GM12891 (cell line): ENCODE data around the gene KLHL25.
"Not testable (repeated sequence)": the region's sequence is repeated elsewhere in the genome, so short reads cannot be mapped to it uniquely, and the experiment has no call there.

Experiments used
- DNase-seq: peaks from one replicate; pipeline ENCODE4 v3.0.0; 2011; ENCODE audit warnings: low spot score; ENCODE audit not compliant: insufficient read length
- FAIRE-seq: peaks from 2 replicates; lab custom pipeline; 2011; peaks lifted over from hg19 to GRCh38; lab: Jason Lieb, UNC
- PAX5 ChIP-seq: IDR thresholded peaks from 2 replicates; pipeline ENCODE4 v1.6.1; 2011; ENCODE audit warnings: low read length, moderate library complexity, mild to moderate bottlenecking; ENCODE audit not compliant: insufficient read depth, severe bottlenecking
- POLR2A ChIP-seq: IDR thresholded peaks from 2 replicates; pipeline ENCODE4 v1.6.1; 2011; ENCODE audit warnings: low read depth, low read length, control low read depth
- POLR2AphosphoS5 ChIP-seq: IDR thresholded peaks from 2 replicates; pipeline ENCODE4 v1.6.1; 2011; ENCODE audit warnings: low read depth, low read length, control low read depth
- POU2F2 ChIP-seq: IDR thresholded peaks from 2 replicates; pipeline ENCODE4 v1.6.1; 2011; ENCODE audit warnings: low read depth, mild to moderate bottlenecking, control low read depth, low read length, moderate library complexity
- SPI1 ChIP-seq: IDR thresholded peaks from 2 replicates; pipeline ENCODE4 v1.6.1; 2011; ENCODE audit warnings: low read depth, low read length, control low read depth
- TAF1 ChIP-seq: IDR thresholded peaks from 2 replicates; pipeline ENCODE4 v1.6.1; 2011; ENCODE audit warnings: low read depth, low read length, control low read depth

Gene KLHL25

DNA sequence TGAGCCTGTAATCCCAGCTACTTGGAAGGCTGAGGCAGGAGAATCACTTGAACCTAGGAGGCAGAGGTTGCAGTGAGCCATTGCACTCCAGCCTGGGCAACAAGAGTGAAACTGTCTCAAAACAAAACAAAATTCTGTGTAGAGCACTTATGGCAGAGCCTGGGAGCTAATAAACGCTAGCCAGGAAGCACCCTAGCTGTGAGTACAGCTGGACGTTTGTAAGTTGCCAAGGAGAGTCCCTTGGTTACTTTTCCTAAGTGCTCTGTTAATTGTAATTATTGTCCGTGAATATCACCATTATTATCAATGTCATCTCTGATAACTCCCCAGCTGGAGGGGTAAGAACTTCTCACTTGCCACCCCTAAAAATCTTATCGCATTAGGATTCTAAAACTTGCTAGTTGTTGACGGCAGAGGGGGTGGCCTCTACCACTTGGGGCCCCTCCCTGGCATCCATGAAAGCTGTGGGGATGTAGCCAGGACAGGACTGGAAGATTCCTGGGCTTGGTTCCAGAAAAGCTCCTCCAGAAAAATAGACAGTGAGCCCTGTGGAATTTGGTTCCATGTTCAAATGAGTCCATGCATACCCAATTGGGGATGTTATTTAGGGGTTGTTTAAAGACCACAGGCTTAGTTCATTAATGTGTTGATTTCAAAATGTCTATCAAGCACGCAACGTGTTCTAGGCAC is 9.9 kb upstream of the KLHL25 start:
- no peak for DNase-seq
- FAIRE-seq, result no peak
- TF ChIP-seq POU2F2, result no peak
- TF ChIP-seq PAX5, result no peak
- TF ChIP-seq SPI1, result no peak
- no peak for TF ChIP-seq TAF1
- no peak for TF ChIP-seq POLR2A
- TF ChIP-seq POLR2AphosphoS5, result no peak

DNA sequence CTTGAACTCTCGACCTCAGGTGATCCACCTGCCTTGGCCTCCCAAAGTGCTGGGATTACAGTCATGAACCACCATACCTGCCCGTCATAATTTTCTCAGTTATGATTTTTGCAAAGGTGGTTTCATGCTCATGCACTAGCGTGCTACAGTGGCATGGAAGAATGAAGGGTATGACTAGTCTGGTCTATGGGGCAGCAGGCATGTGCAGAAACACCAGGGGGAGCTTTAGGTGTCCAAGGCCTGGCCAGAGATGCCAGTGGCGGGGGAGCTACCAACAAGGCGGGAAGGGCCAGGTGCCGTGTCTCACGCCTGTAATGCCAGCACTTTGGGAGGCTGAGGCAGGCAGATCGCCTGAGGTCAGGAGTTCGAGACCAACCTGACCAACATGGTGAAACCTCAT is 7.9 kb upstream of the KLHL25 start:
- FAIRE-seq, result not testable (repeated sequence)

DNA sequence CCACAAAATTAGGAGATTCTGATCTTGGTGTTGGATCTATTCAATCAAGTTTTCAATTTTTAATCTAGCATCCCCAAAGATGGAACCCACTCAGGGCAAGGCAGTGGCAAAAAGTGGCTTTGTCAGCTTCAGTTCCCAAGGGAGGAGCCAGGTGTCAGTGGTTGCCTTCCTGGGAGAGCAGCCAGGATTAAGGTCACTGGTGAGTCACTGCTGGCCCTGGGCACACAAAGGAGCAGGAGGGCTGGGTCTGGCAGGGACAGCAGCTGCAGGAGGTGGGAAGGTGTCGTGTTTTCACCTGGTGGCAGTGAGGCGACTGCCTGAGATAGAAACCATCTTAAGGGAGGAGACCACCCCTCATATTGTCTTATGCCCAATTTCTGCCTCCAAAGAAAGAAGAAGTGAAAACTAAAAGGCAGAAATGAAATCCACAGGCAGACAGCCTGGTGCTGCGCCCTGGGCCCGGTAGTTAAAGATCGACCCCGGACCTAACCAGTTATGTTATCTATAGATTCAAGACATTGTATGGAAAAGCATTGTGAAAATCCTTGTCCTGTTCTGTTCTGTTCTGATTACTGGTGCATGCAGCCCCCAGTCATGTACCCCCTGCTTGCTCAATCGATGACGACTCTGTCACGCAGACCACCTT is 5.9 kb upstream of the KLHL25 start:
- DNase-seq, result no peak
- TF ChIP-seq POU2F2 (no peak), TAF1 (no peak), SPI1 (peak; percentile 48; the same call in 1 of the 2 replicates)
- FAIRE-seq, result no peak

More for the DNA sequence above, 7.9 kb upstream of the KLHL25 start:
- not testable (repeated sequence) for DNase-seq

DNA sequence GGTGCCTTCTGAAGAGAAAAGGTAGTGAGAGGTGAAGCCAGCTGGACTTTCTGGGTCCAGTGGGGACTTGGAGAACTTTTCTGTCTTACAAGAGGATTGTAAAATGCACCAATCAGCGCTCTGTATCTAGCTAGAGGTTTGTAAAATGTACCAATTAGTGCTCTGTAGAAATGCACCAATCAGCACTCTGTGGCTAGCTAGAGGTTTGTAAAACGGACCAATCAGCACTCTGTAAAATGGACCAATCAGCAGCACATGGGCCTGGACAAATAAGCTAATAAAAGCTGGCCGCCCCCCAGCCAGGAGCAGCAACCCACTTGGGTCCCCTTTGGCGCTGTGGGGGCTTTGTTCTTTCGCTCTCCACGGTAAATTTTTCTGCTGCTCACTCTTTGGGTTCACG is 1.6 kb upstream of the KLHL25 start:
- DNase-seq, FAIRE-seq: not testable (repeated sequence)

DNA sequence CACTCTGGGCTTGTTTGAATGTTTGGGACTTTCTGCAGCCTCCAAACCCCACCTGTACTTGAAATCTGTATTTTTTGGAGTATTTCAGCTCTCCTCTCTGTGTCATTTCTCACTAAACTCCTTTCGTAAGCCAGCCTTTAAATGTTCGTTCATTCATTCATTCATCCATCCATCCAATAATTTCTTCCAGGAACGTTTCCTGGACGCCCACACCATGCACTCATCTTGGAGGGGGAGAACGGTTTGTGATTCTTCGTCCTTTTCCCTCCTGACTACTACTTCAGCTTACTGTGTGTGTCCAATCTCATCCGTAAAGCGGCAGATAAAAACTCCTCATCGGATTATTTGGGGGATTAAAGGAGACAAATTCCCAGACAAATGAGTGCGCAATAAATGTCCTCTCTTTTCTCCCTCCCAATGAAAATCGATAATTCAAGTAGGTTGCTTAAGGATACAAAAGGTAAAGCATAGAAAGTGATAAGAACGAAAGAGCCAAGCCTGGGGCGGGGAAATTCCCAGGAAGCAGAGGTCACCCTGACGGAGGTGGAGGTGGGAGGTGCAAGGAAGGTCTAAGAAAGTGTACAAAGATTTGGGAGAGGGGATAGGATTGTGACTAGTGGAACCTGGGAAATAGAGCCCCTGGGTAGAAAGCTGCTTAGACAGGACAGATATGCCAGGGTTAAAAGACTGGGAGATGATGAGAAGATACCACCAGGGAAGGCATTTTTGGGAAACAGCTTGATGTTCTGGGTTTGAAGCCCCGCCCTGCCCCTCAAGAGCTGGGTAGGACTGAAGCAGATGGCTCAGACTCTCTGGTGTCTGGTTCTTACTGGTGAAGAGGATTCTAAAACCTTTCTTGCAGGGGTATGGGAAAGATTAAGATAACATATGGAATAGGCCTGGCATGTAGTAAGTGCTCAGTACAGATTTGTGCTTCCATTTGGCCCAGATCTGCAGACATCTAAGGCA is 896 bp upstream of the KLHL25 start:
- TF ChIP-seq SPI1 (no peak), PAX5 (no peak), TAF1 (no peak), POLR2AphosphoS5 (no peak)
- DNase-seq (no peak), FAIRE-seq (no peak)

DNA sequence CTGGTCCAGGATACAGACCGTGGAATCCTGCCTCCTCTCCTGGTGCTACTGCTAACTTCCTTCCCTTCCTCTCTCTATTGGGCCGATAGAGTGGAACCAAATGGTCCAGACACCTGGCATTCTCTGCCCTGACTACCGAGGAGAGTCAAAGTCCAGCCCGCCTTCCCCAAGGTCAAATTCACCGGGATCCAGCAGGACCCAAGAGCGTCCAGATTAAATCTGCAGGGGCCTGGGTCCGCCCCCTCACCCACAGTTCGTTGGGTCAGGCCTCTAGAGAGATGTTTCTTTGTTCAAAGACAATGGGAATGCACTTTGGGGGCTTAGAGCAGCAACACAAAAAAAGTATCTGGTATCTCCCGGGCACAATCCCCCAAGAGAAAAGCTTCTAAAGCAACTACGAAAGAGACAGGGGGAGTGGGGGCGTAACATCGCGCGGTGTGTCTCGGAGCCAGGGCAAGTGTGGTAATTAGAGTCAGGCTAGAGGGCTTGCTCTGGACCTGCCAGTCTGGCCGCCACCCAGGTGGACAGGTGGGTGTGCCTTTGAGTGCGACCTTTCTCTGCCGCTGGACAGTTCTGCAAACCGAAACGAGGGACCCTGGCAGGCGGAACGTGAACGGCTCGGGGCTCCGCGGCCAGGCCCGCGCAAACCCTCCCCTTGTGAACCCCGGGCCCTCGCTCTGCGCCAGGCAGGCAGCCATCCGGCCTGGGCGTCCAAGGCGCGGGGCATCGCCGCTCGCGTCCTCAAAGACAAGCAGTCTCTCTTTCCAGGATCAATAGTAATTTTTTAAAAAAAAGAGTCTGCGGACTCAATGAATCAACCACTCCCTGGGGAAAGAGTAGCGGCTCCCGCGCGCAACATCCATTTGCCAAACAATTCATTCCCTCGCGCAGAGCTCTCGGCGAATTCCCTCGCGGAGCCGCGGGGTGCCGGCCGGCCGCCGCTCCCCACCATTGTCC is 806 bp downstream of the KLHL25 start:
- DNase-seq (no peak), FAIRE-seq (no peak)
- TF ChIP-seq TAF1 (no peak), POLR2AphosphoS5 (no peak)

DNA sequence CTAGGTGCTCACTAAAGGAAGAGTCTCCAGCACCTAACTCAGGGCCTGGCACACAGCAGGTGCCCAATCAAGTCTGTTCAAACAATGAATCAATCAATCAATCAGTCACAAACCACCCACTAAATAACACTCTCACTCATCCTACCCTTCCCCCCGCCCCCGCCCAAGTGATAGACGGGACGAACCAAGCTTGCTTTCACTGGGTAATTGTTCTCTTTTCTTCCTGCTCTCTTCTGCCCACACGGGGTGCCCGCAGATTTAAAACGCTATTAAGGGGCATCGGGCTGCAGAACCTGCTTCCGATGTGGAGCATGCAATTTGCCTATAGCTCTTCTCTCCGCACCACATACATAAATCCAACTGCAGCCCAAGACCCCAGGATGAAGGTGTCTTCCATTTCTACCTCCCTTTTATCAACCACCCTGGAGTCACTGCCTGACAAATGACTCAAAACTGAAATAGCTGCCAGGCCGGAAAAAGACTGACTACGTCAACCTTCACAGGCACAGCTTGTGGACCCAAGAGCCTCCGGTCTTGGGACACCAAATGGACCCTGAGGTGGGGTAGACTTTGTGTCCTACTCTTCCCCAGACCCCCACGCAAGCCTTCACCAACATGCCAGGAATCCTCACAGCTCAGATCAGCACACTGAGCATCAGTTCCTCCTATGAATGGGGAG is 1.7 kb downstream of the KLHL25 start:
- DNase-seq, result no peak
- TF ChIP-seq SPI1, result no peak
- TF ChIP-seq POLR2A, result no peak
- TF ChIP-seq POU2F2, result no peak
- TF ChIP-seq POLR2AphosphoS5, result no peak
- TF ChIP-seq TAF1, result no peak
- no peak for TF ChIP-seq PAX5

DNA sequence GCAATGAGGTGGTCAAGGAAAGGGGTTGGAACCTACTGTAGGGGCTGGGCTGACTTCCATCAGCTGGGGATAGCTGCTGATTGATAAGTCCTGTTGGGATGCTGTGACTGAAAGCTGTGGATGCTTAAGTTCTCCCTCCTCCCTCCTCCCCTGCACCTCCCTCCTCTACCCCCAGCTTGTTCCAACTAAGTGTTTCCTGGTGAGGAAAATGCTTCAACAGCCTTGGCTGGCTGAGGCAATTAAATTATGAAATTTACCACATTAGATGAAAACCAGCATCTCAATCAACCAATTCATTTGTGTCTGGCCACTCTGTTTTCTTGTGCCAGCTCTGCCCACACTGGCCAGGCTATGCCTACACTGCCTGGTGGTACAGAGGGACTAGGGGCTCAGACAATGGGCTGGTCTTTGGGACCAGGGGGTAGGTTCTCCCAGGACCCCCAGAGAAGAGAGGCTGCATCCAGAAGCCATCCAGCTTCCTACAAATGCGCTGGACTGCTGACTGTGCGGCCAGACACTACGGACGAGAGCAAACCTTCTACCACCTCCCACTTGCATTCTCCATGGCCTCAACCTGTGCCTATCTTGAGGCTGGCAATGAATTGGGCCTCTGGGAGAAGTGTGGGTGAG is 2.5 kb downstream of the KLHL25 start:
- DNase-seq, result no peak
- no peak for TF ChIP-seq POU2F2
- no peak for TF ChIP-seq POLR2AphosphoS5
- TF ChIP-seq POLR2A, result no peak
- TF ChIP-seq SPI1, result no peak
- TF ChIP-seq TAF1, result no peak
- TF ChIP-seq PAX5, result no peak
- no peak for FAIRE-seq

More for the DNA sequence above, 1.7 kb downstream of the KLHL25 start:
- no peak for FAIRE-seq

DNA sequence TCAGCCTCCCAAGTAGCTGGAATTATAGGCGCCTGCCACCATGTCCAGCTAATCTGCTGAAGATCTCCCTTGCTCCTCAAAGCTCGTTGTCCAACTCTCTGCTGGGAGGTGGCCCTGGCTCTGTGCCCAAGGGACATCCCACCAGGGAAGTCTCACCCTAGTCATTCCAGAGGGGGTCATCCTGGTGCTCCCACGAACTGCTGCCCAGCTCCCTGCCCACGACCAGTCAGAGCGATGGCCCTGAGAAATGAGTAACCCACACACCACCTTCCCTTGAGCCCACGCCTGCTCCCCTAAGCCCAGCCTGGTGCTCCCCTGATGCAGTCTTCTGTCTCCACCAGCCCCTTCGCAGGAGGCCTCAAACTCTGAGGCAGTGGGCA is 5.2 kb downstream of the KLHL25 start:
- TF ChIP-seq POLR2A (no peak), POLR2AphosphoS5 (no peak), TAF1 (no peak), PAX5 (no peak), POU2F2 (no peak), SPI1 (no peak)
- DNase-seq (no peak), FAIRE-seq (no peak)
